Islet precursor cell (in vitro differentiated cells): Measurements from ENCODE around the gene DHX29.

ENCODE experiments used
- DNase-seq: peaks from one replicate; pipeline ENCODE4 v3.0.0-alpha.2; 2018

DHX29 gene

DNA sequence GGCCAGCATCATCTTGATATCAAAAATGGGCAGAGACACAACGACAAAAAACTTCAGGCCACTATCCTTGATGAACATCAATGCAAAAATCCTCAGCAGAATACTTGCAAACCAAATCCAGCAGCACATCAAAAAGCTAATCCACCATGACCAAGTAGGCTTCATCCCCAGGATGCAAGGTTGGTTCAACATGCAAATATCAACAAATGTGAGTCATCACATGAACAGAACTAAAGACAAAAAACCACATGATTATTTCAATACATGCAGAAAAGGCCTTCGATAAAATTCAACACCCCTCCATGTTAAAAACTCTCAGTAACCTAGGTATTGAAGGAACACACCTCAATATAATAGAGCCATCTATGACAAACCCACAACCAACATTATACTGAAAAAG is 8.8 kb upstream of the DHX29 start:
- DNase-seq, result no peak

DNA sequence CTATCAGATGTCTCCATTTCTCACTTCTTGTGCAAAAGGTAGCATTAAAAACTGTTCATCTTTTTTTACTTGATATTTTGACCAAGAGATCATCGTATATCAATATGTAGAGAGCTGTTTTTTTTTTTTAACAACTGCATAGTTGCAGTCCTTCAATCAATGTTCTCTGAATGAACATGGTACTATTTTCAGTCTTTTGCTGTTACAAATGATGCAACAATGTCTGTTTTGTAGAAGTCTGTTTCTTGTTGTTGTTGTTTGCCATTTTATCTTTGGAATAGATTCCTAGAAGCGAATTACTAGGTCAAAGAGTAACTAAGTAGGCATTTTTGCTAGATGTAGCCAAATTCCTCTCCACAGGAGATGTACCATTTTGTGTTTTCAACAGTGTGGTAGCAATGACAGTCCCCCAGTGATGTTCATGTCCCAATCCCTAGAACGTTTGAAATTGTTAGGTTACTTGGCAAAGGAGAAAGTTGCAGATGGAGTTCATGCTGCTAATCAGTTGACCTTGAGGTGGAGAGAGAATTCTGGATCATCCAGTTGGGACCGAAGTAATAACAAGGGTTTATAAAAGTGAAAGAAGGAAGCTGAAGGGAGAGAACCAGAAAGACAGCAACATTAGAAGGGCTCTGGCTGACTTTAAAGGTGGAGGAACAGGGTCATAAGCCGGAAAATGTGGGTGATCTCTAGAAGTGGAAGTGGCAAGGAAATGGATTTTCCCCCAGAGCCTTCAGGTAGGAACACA is 6.5 kb upstream of the DHX29 start:
- no peak for DNase-seq

DNA sequence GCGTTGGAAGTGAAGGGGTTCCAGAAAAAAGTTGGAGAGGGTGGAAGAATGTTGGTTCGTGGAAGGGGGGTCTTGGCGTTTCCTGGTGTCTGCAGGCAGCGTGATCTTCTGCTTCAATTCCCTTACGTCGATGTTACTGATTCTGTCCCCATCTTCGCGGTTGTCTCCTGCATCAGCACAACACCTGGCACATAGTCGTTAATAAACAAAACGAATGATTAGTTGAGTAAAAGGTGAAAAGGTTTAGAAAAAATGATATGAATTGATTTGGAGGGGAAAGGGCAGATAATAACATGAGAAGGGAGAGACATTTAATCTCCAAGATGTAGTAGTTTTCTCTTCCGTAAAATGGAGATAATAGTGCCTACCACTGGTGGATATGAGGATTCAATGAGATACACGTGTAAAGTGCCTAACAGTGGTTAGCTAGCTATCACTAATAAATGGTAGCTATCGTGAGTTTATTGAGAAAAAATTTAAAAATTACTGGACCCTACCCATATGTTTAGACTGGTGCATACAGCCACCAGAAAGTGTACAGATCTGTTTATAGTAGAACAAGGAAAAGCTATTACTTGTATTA is 851 bp upstream of the DHX29 start:
- DNase-seq, result no peak

DNA sequence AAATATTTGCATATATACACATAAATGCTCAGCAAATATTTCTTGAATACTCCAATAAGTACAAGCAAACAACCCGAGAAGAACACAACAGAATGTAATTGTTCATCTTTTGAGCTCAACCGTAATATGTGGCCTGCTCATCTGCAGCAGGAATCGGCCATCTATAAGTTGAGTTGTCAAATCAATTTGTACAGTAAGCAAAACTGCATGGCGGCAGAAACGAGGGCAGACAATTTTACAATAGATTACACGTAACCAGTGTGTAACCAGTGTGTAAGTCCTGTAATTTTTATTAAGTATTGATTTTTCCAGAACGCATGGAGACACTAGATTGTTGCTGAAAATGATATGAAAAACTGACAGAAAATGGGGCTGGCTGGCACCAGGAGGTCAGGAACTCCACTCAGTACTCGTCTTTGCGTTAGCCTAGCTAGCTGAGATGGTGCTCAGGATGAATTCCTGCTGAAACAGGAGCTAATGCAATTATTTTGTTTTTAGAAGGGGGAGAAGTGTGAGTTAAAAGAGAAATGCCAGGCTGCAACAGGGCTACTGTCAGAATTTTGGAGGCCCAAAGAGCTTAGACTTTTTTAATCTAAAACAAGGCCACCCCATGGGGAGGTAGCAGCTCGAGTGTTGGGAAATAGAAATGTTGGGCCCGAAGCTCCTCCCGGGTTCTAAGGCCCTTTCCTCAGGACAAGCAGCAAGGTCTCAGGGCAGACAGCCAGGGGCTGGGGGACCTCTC is 682 bp downstream of the DHX29 start:
- no peak for DNase-seq

DNA sequence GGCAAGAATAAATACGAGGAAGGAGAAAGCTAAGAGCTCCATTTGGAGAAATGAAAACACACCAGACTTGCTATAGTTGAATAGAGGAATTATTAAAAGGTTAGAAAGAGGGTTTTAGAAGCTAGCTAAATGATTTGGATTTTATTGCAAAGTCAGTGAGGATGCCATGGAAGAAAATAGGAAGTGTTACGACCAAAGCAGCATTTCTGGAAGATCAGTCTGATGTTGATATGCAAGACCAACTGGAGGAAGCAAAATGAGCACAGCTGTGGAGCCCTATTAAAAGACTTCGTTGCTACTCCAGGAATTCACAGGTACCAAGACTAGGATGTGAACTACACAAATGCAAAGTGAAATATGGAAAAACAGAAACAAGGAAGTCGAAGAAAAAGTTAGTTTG is 2.1 kb downstream of the DHX29 start:
- DNase-seq, result no peak

DNA sequence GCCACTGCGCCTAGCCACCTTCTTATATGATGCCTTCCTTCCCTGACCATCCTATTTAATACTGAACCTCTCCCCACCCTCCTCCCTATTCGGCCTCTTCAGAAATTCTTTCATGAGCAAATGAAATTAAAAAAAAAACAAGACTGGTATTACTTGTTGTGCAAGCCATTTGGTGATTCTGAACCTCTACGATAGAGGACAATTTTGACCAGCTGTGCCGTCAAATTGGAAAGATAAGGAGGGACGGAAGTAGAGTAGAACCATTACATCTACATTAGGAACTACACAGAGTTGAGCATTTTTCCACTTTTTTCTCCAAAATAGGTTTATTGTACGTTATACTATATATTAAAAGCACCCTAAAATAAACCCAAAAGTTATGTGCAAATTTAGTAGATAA is 2.9 kb downstream of the DHX29 start:
- DNase-seq, result no peak

DNA sequence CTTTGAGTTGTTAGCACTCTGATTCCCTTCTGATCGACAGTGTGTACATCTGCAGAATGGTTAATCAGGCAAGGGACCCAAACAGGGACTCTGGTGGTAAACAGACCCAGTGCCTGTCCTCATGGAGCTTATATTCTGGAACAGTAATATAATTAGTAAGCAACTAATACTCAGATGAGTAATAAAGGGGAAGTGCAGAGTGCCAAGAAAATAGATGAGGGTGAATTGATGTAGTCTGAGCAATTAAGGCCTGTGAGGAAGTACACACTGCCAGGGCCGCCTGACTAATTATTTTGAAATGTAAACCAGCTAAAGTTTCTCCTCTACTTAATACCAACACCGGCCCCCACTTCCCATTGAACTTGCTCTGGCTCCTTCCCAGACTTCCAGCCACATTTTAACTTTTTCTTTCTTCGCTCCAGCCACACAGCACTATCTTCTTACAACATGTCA is 4.2 kb downstream of the DHX29 start:
- DNase-seq, result no peak

DNA sequence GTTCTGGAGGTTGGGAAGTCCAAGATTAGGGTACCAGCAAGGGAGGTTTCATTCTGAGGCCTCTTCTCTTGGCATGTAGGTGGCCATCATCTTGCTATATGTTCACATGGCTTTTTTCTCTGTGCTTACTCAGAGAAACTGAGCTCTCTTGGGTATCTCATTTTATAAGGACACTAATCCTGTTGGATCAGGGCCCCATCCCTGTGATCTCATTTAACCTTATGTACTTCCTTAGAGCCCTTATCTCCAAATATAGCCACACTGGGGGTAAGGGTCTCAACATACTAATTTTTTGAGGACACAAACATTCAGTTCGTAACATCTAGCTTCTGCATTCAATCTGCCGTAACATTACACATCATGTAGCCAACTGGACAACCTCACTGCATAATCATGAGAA is 6.6 kb downstream of the DHX29 start:
- no peak for DNase-seq

DNA sequence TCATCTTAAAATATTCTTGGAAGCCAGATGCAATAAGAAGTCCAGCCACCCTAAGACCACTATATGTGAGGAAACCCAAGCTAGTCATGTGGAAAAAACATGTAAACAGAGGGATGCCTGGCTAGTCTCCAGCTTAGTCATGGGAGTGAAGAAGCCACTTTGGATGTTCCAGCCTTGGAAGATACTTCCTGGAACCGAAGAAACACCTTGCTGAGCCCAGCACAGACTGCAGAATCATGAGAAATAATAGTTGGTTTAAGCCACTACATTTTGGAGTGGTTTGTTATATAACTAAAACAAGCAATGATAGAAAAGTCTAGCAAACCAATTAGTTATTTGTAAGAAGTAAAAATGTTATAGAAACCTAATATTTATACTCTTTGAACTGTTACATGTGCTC is 12.6 kb downstream of the DHX29 start:
- no peak for DNase-seq

DNA sequence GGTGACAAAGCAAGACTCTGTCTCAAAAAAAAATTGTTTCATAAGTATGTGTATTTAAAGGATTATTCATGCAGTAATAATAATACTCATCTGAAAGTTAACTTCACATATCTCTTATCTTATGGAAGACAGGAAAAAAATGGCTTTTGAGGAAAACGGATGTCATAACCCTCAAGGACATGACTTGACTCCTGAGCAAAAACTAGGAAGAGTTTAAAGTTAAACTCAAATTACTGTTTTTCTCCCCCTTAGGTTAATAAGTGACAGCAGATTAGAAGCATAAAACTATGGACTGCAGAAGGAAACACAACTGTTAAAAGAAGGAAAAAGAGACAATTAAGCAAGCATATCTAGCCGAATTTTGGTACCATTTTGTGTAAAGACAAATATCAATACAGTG is 16.5 kb downstream of the DHX29 start:
- DNase-seq, result no peak

DNA sequence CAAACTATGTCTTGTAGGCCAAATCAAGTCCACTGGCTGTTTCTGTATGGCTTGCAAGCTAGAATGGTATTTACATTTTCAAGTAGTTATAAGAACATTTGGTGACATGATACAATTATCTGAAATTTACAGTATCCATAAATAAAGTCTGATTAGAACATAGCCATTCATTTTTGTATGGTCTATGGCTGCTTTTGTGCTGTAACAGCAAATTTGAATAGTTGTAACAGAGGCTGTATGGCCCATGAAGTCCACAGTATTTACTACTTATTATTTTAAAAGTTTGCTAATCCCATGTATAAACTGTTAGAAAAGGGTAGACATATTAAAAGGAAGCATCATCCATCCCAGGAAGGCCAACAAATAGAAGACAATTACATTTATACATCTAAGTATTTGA is 17.7 kb downstream of the DHX29 start:
- DNase-seq, result no peak

DNA sequence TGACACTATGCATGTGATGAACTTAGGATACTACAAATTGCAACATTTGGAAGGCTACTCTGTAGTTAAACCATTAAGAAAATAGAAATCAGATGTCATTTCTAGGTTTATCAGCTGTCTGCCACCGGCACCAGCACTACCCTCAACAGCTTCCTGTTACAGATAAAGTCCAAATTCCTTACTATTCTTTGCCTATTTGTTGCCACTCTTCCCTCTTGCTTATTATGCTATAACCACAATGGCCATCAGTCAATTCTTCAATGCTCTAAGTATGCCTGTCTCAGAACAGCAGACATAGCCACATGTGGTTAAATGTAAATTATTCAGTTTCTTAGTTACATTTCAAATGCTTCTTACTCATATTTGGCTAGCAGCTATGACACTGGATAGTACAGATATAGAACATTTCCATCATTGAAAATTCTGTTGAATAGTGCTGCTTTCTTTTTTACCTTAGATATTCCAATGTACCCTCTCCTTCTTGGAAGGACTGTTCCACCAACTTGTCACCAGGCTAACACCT is 21.0 kb downstream of the DHX29 start:
- no peak for DNase-seq

DNA sequence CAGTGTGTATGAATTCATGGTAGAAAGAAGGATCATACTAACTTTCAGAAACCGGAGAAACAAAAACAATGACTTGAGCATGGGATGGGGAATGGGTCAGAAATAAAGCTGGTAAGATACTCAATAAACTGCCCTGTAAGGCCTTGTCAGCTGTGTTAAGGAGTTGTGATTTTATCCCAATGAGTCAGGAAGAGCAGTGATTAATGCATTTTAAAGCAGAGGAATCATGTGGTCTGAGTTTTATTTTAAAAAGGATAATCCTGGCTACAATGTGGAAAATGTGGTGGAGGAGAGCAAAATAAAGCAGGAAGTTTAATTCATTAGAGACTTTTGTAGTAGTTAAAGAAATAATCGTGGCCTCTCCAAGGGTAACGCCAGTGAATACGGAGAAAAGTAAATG is 28.7 kb downstream of the DHX29 start:
- DNase-seq, result no peak

DNA sequence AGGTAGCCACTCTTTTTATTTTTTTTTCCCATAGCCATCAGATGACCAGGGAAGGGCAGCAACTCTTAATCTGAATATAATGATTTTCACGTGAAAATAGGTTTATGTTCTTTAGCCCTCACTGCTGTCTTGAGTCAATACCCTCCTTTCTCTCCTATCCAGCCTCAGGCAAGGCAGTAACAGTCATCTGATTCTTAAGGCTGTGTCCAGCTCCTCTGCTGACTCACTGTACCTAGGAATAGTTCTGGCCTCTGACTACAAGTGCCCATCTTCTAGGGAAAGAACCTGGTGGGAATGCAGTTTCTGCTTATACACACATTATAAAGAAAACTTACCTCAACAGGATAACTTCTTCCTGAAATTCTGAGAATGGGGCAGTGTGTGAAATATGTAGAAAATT is 30.7 kb downstream of the DHX29 start:
- DNase-seq, result peak; percentile 75

DNA sequence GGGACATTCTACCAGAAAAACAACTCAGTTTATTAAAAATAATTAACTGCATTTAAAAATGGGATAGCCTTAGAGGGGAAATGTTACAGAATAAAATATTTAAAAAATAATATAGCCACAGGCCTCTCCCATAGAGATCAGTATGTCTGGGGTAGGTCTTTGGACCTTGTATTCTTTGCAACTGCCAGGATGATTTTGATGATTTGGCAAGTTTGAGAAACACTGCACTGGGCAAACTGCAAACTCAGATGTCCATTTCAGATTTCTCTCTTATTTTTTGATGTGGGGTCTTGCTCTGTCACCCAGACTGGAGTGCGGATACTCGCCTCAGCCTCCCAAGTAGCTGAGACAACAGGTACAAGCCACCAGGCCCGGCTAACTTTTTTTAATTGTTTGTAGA is 49.2 kb downstream of the DHX29 start:
- DNase-seq, result no peak

DNA sequence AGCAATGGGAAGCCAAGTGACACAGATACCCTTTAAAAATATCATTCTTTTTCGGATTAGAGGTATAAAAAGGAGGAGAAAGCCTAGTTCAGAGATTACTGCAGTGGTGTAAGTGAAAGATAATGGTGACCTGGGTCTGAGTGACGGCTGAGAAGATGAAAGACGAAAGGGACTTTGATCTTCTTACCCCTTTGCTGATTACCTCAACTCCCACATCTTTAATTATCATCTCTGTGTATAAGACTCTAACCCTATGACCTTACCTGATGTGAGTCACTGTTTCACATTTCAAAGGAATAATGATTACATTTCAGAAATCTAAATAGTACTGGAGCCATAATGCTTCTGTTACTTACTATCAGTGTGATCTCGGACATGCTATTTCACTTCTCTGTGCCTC is 52.7 kb downstream of the DHX29 start:
- no peak for DNase-seq

DNA sequence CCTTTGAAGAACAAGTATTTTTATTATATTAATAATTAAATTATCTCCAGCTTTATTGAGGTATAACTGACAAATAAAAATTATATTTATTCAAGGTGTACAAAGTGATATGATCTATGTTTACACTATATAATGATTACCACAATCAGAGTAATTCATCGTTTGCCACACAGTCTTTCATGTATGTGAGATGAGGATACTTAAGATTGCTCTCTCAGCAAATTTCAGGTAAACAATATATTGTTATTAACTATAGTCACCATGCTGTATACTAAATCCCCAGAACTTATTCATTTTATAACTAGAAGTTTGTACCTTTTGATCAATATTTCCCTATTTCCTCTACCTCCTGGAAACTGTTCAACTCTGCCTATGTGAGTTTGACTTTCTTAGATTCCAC is 57.4 kb downstream of the DHX29 start:
- DNase-seq, result no peak

DNA sequence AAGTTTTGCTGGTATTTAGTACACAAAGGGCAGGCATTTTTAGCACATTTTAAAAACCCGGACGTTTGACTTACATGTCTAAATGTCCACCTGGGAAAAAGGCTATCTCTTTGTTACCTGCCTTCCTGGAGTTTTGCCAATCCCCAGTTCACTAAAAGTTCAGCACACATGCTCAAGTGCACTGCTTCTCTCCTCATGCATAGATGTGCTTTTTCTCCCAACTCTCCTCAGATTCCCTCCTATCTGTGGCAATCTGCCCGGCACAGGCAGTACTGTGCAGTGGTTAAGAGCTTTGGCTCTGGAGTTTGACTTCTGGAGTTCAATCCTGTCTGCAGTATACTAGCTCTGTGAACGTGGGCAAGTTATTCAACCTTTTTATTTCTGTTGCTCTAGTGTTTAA is 65.7 kb downstream of the DHX29 start:
- DNase-seq, result no peak

DNA sequence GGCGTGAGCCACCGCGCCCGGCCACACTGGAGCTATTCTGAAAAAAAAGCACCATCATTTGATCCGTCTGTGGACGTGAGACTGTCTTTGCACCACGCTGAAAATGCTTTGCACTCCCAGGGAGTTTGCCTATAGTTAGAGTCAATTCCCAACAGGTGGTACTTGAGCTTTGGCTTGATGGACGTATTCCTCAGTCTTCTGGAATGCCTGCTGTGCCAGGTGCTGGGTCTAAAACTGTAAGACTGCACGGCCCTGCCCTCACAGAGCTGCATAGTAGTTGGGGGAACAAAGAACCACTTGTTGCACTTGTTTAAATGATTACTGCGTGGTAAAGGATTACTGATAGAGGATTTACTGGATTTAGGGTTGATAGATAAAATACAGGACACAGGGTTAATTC is 70.7 kb downstream of the DHX29 start:
- no peak for DNase-seq

DNA sequence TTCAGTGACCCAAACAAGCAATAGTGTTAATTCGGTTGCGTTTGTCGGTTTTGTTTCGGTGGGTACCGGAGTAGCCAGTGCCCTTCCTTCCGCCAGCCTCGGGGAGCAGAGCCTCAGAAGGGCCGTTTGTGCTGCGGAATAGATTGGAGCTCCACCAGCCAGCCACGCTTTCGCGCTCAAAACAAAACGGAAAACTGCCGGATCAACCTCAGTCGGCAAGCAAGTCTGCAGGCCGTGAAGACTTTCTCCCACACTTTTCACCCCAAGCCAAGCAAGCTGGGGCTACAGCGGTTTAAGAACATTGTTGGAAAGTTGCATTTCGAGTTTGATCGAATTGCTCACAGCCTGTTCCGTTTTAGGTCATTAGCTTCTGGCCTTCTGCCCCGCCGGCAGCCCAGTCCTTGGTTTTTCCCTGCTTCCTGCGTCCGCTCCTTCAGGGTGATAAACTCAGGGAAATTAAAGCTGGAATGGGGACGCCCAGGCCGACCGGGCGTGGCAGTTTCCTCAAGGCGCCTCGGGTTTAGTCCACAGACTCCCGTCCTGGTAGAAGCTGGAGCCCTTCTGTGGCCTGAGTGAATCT is 73.3 kb downstream of the DHX29 start:
- peak; percentile 63 for DNase-seq

DNA sequence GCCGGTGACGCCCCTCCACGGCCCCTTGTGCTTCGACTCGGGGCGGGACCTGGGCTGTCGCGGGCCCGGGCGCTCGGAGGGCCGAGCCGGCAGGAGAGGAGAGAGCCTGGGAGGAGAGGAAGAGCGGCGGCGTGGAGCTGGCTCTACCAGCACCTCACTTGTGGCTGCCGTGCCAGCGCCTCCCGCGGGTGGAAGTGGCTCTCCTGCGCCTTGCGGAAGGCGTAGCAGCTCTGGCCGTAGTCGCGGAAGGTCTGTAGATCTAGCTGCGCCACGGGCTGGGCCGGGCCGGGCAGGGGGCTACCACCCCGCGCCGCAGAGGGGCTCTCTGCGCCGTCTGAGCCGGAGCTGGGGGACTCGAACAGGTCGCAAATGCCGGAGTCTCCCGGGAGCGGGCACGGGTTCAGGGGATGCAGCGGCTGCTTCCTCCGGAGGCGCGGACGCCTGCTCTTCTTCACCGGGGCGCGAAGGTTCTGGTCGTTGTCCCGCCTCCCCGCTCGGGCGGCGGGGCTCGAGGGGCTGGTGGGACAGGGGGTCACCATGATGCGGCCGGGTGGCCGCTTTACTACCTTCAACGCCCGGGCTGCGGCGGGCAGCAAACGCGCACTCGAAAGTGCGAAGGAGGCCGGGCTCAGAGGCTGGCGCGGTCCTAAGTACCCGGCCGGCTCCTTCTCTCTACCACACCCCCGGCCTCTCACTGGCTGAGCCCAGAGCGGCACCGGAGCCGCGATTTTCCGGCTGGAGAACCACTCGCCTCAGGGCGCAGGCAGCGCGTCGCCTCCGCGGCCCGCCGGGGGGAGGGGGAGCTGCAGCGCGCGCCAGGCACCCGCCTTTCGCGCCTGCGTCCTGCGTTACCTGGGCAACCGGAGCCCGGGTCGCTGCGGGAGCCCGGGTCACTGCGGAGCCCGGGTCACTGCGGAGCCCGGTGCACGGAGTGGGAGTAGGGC is 74.2 kb downstream of the DHX29 start, which contains the start of gene CCNO:
TSS of gene CCNO (minus strand) at position 624 of the 944 bp plus-strand sequence. CDS start at position 539, 85 bp downstream.
- DNase-seq, result peak; percentile 93

DNA sequence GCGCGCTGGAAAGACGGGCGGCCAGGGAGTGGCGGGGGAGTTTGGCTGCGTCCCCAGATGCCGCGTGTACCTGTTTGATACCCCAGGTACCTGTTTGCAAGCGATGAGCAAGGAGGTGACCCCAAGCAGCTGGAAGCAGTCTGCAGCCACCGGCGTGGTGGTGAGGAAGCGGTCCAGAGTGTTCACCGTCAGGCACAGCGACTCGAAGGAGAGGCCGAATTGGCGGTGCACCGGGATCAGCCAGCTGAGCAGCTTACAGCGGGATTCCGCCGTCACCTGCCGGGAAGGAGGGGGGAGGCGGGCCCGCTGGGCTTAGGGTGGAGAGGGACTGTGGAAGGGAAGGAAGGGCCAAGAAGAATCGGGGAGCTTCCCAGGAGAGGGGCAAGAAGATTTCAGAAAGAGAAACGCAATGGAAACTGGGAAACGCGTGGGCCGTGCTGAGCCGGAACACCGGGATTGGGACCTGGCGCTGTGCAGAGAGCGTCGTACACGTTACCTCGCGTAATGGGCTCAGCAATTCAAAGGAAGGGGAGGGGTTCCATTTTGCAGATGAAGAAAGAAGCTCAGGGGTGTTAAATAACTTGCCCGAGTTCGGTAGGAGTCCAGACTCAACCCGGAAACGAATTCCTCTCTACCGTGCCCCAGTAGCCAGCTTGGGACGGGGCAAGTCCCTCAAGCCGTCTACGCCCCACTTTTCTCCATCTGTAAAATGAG is 75.1 kb downstream of the DHX29 start:
- DNase-seq, result peak; percentile 72
